Prostate gland (tissue), 2 donors: Measurements from ENCODE around the gene ST7. TPM values are rescaled to one million over a fixed set of nuclear protein-coding genes. Genes with fewer than 3 reads are reported as not detected.

Source experiments
- DNase-seq: peaks from one replicate; pipeline ENCODE4 v3.0.0-alpha.2; 2019; ENCODE audit warnings: low spot score
- H3K27ac ChIP-seq, 2 donors: fragments of 200-600 bp; sonication (generic); 2 replicates each; pipeline ENCODE4 v1.5.1; 2017 to 2019
- H3K27me3 ChIP-seq: fragments of 200-600 bp; sonication (generic); replicated peaks from 2 replicates; pipeline ENCODE4 v1.5.1; 2019; ENCODE audit not compliant: insufficient read depth
- H3K36me3 ChIP-seq, 2 donors: fragments of 200-600 bp; sonication (generic); 1 replicate in 1 of 2; 2 replicates in 1 of 2; pipeline versions ENCODE4 v1.5.1 to v1.8.1; 2017 to 2019
- H3K4me1 ChIP-seq: fragments of 200-600 bp; sonication (generic); replicated peaks from 2 replicates; pipeline ENCODE4 v1.5.1; 2019
- H3K4me3 ChIP-seq, 2 donors: fragments of 200-600 bp; sonication (generic); 2 replicates each; pipeline ENCODE4 v1.5.1; 2017 to 2019
- H3K9me3 ChIP-seq: fragments of 200-600 bp; sonication (generic); 2 replicates; pipeline ENCODE4 v1.5.1; 2017
- POLR2A ChIP-seq: fragments of 450-650 bp; IDR thresholded peaks from one replicate; pipeline ENCODE4 v1.6.1; 2016; ENCODE audit warnings: antibody characterized with exemption, mild to moderate bottlenecking
- POLR2AphosphoS5 ChIP-seq: sonication (generic); formaldehyde crosslinking; IDR thresholded peaks from one replicate; pipeline ENCODE4 v1.6.1; 2017; ENCODE audit warnings: antibody characterized with exemption
- WGBS: methylation state at CpG from one replicate; pipeline ENCODE4 v1.1.5; 2018; 5-methylcytosine and 5-hydroxymethylcytosine counted together
- intact Hi-C: fragments of 100-400 bp; cut with DNase I; formaldehyde crosslinking; loops from one replicate; pipeline ENCODE4 v1.14.2; 2022
- total RNA-seq, 2 donors: library from RNA; depleted of rRNA; stranded (reverse); fragments of >200 nt; gene quantifications; one replicate each; pipeline ENCODE4 v1.1.0, GENCODE V29; 2016
- TF ChIP-seq, protein P1 (sequence below), 4 experiments: fragments of 200-600 bp in 2 of 4; fragments of 450-650 bp in 2 of 4; sonication (generic) in 2 of 4; IDR thresholded peaks; 1 replicate in 3 of 4; 2 replicates in 1 of 4; pipeline ENCODE4 v1.5.1; 2016 to 2019; ENCODE audit warnings: antibody characterized with exemption in 4 of 4, mild to moderate bottlenecking in 2 of 4, moderate library complexity in 2 of 4

Gene ST7
- total RNA-seq, 2 donors from 2014 or later, result 18.7 to 27.5 TPM

DNA sequence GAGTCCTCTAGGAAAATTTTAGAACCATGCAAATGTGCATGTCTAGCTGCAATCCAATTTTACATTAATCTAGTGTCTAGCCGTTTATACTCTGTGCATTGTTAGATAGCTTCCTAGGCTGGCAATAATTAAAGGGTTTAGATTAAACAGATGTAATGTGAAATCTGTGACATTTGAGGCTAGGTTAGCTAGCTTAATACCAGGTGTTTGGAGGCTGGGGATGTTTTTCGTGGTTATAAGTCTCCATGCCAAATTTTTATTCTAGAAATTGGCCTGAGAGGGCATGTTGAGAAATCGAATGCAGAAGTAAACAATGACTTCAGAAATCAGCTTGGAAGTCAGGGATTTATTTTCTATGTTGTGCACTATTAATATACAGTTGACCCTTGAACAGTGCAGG, 94.2 kb downstream of the ST7 start:
- peaks cover 4% of the 10 kb centered on the region for H3K4me1 ChIP-seq
- no peak overlapping the region for H3K4me3 ChIP-seq
- no peaks in the 10 kb centered on the region for H3K36me3 ChIP-seq
- WGBS, result 23% methylated on average over 3 of the region's 3 CpGs
- TF ChIP-seq, protein P1, sequence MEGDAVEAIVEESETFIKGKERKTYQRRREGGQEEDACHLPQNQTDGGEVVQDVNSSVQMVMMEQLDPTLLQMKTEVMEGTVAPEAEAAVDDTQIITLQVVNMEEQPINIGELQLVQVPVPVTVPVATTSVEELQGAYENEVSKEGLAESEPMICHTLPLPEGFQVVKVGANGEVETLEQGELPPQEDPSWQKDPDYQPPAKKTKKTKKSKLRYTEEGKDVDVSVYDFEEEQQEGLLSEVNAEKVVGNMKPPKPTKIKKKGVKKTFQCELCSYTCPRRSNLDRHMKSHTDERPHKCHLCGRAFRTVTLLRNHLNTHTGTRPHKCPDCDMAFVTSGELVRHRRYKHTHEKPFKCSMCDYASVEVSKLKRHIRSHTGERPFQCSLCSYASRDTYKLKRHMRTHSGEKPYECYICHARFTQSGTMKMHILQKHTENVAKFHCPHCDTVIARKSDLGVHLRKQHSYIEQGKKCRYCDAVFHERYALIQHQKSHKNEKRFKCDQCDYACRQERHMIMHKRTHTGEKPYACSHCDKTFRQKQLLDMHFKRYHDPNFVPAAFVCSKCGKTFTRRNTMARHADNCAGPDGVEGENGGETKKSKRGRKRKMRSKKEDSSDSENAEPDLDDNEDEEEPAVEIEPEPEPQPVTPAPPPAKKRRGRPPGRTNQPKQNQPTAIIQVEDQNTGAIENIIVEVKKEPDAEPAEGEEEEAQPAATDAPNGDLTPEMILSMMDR (IDR thresholded peaks at IDR 0.05), result no peak
- TF ChIP-seq POLR2AphosphoS5, result no peak
- no peak for TF ChIP-seq POLR2A
- H3K27me3 ChIP-seq, result no peaks in the 10 kb centered on the region
- intact Hi-C loops, result no loop called here
- H3K9me3 ChIP-seq, result no peaks in the 10 kb centered on the region
- H3K27ac ChIP-seq, result no peak overlapping the region
- DNase-seq, result no peak

DNA sequence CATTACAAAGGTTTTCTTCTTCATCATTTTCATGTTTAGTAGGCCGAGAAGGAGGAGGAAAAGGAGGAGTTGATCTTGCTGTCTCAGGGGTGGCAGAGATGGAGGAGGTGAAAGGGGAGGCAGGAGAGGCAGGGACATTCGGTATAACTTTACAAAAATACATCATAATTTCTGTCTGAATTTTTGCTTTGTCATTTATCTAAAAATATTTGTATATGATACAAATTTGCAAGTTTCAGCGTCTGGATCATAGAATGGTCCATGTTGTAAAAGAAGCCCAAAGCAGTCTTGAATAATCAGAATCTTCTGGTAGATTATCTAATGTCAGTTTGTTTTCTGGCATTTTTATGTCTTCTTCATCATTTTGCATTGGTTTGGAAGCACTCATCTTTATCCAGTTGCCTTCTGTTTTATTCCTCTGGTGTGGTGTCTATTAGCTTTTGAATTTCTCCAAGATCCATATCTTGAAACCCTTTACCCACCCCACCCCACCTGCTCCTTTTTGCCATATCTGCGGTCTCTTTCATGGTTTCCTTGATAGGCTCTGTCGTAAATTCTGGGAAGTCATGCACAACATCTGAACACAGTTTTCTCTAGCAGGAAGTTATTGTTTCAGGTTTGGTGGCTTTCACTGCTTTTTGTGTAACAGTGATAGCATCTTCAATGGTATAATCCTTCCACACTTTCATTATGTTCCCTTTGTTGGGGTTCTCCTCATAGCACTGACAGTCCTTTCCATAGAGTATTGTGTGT, 95.0 kb downstream of the ST7 start:
- H3K27ac ChIP-seq, result no peak overlapping the region
- TF ChIP-seq, protein P1 (IDR thresholded peaks at IDR 0.05), result no peak
- TF ChIP-seq POLR2A, result no peak
- no peak for TF ChIP-seq POLR2AphosphoS5
- no peak overlapping the region for H3K4me3 ChIP-seq
- no peaks in the 10 kb centered on the region for H3K9me3 ChIP-seq
- WGBS, result 81% methylated on average over 5 of the region's 5 CpGs
- H3K4me1 ChIP-seq, result peaks cover 4% of the 10 kb centered on the region
- DNase-seq, result no peak
- intact Hi-C loops, result no loop called here
- H3K36me3 ChIP-seq, result no peaks in the 10 kb centered on the region
- no peaks in the 10 kb centered on the region for H3K27me3 ChIP-seq

DNA sequence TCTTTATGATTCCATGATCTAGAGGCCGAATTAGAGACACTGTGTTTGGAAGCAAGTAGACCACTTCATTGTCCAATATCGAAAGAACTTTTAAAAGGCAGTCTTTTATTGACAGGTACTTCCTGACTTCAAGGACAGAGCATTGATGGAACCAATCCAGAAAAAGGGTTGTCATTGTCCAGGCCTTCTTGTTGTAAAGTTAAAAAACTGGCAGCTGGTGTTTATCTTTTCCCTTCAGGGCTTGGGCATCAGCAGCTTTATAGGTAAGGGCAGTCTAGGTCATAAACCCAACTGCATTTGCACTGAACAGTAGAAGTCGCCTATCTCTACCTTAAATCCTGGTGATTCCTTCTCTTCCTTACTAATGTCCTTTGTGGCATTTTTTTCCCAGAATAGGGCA, 95.6 kb downstream of the ST7 start:
- 52% methylated on average over 3 of the region's 3 CpGs for WGBS
- peaks cover 4% of the 10 kb centered on the region for H3K4me1 ChIP-seq

DNA sequence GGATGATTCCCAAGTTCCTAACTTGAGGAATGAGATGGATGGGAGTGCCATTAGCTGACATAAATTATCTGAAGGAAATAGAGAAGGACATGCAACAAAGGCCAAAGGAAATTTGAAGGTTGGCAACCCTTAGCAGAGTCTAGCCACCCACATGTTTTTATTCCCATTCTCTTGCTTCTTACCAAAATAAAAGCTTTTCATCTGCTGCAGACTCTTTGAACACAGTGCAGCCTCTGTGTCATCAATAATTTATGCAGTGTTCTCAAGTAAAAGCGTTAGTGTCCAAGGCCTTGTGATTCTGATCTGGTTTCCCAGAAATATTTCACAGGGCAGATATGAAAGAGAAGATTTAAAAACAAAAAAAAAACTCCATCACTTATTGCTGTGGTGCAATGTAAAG, 98.5 kb downstream of the ST7 start:
- intact Hi-C loops, result no loop called here
- H3K9me3 ChIP-seq, result no peaks in the 10 kb centered on the region
- no peak for DNase-seq
- no peaks in the 10 kb centered on the region for H3K27me3 ChIP-seq
- no peaks in the 10 kb centered on the region for H3K36me3 ChIP-seq
- no peak overlapping the region for H3K27ac ChIP-seq
- no peak overlapping the region for H3K4me3 ChIP-seq
- TF ChIP-seq POLR2A, result no peak
- no peak for TF ChIP-seq POLR2AphosphoS5
- TF ChIP-seq, protein P1 (IDR thresholded peaks at IDR 0.05), result no peak
- H3K4me1 ChIP-seq, result peaks cover 4% of the 10 kb centered on the region
- WGBS, result 27% methylated on average over 1 of the region's 1 CpG

More for the DNA sequence above, 95.6 kb downstream of the ST7 start:
- no peaks in the 10 kb centered on the region for H3K36me3 ChIP-seq
- no peak for DNase-seq
- no peak overlapping the region for H3K4me3 ChIP-seq
- TF ChIP-seq, protein P1 (IDR thresholded peaks at IDR 0.05), result no peak
- no peak for TF ChIP-seq POLR2AphosphoS5
- TF ChIP-seq POLR2A, result no peak
- H3K9me3 ChIP-seq, result no peaks in the 10 kb centered on the region
- intact Hi-C loops, result no loop called here
- no peak overlapping the region for H3K27ac ChIP-seq
- H3K27me3 ChIP-seq, result no peaks in the 10 kb centered on the region

DNA sequence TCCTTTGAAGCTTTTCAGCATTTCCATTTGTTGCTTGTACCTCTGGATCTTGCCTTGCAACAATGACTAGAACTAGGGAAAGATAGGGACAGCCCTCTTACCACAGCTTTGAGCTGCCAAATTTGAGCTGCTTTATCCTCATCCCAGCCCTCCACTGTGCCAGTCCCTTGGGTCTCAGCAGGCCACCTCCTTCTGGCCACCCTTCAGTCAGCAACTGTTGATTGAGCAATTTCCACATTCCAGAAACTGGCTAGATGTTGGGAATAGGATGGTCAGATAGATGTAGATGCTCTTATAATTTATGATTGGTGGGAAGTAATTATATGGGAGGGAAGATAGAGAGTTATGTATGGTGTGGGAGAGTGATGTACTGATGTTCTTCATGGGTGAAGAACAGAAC, 100.1 kb downstream of the ST7 start:
- Histone ChIP-seq H3K36me3 (no peaks in the 10 kb centered on the region), H3K4me3 (no peak overlapping the region), H3K27ac (no peak overlapping the region), H3K27me3 (no peaks in the 10 kb centered on the region), H3K9me3 (no peaks in the 10 kb centered on the region), H3K4me1 (no peaks in the 10 kb centered on the region)
- intact Hi-C loops, result no loop called here
- no peak for TF ChIP-seq POLR2AphosphoS5
- TF ChIP-seq, protein P1 (IDR thresholded peaks at IDR 0.05), result no peak
- TF ChIP-seq POLR2A, result no peak
- DNase-seq, result no peak
